Stimulated activated CD8-positive, alpha-beta memory T cell treated with anti-CD3 and anti-CD28 coated beads, Interleukin-12 subunit alpha, Interleukin-12 subunit beta, amount 100 ng/mL, for 24 hours (primary cell): ENCODE measurements around the gene NRG3.

ENCODE experiments used
- DNase-seq: peaks from one replicate; pipeline ENCODE4 v3.0.0-alpha.2; 2020; ENCODE audit errors: extremely low read depth

NRG3 gene

GRCh38 chr10:82089327-82089726, 214.3 kb downstream of the NRG3 start:
- DNase-seq, result no peak

GRCh38 chr10:82091413-82091812, 216.4 kb downstream of the NRG3 start:
- no peak for DNase-seq

DNA sequence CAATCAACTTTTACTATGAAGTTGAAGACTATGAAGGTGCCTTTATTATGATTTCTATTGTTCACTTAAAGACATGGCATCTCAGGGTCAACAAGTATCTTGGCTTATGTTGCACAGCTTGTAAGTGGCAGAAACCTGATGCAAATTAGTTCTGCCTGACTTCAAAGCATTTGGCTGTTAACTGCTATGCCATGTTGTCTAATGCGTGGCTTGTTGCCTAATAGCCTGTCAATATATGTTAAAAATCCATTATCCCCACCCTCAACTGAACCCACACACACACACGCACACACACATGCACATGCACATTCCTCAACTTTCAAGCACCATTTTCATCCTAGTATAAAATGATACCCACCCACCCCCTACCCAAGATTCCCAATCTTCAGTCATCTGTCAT, 217.1 kb downstream of the NRG3 start:
- DNase-seq, result no peak

DNA sequence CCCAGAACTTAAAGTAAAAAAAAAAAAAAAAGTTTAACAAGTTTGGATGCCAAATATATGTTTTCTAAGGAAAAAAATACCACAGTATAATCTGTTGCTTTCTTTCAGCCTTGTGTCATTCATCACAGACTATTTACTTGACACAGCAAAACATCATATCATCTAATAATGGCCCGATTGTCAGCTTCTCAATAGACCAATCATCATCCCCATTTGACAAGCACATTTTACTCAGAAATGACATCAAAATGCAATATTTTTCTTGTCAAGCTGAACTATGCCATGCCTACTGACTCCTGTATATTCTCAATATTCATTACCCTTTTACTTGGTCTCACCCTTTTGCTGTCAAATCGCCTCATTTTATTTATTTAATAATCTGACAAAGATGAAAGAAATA, 249.7 kb downstream of the NRG3 start:
- DNase-seq, result no peak

DNA sequence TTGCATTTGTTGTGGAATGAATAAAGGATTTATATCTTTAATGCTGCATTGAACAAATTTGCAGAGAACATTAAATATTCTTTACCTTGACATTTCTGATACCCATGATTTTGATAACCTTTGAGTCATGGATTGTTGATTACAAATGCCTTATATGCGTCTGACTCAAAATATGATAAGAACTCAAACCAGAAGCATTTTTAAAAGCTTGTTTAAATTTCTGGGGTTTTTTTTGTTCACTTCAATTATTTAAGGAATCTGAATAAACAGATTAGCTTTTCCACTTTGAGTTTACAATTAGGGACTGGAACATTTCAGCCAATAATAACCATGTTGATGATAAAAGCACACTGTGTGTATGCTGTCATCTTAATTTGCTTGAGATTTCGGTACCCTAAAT, 253.5 kb downstream of the NRG3 start:
- DNase-seq, result no peak

GRCh38 chr10:82136103-82136502, 261.1 kb downstream of the NRG3 start:
- DNase-seq, result no peak

DNA sequence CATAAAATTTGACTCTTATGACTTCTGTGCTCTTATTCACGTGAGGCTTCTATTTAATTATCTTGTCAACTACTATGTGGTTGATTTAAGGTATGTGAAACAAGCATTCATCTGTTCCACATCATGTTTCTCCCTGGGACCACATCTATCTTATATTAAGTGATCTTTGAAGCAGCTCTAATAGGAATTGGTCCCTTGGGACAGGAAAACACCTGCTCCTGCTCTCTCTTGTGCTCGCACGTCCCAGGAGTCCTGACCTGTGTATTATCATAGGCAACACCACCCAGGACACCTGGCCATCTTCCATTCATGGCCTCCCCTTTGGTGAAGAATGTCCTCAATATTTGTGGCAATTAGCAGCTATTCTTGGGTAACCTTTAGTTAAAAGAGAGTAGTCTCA, 269.2 kb downstream of the NRG3 start:
- no peak for DNase-seq

- no peak for DNase-seq
These were observed 273.8 kb downstream of the NRG3 start for GRCh38 chr10:82148764-82149163.

DNA sequence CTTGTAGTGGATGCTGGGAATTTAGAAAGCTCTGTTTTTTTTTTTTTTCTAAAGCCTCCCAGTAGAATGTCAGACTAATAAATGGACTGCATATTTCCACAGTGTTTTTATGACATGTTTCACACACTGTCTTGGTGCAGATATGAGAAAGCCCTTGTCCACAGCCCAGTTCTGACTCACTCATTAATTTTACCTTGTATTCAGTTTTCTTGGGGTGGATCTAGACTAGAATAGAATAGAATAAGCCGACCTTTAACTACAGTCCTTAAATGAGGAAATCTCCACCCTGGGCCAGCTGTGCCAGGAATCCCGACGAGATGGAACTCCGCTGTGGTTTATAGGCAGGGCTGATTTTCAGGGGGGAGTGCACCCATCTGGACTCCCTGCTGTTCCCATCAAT, 274.7 kb downstream of the NRG3 start:
- DNase-seq, result no peak

- no peak for DNase-seq
These were observed 275.3 kb downstream of the NRG3 start for GRCh38 chr10:82150123-82150900.

GRCh38 chr10:82160307-82160706, 285.3 kb downstream of the NRG3 start:
- no peak for DNase-seq

- no peak for DNase-seq
These were observed 286.3 kb downstream of the NRG3 start for GRCh38 chr10:82161264-82161663.

GRCh38 chr10:82162549-82163195, 287.7 kb downstream of the NRG3 start:
- DNase-seq, result no peak

DNA sequence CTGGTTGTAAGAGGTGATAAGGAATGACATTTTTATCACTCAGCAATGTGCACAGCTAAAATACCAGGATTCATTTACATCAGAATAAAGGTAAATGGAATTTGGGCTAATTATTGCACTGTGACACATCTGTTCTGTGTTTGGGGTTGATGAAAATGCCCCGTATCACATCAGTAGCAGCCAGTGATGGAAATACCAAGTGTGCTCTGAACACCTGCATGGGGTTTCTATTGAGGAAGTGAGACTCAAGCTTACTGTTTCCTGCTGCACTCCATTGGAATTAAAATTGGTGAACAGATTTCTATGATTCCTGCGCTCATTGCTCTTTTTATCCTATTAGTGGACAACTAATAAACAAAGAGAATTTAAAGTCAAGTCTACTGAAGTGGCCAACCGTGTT, 296.9 kb downstream of the NRG3 start:
- DNase-seq, result no peak

DNA sequence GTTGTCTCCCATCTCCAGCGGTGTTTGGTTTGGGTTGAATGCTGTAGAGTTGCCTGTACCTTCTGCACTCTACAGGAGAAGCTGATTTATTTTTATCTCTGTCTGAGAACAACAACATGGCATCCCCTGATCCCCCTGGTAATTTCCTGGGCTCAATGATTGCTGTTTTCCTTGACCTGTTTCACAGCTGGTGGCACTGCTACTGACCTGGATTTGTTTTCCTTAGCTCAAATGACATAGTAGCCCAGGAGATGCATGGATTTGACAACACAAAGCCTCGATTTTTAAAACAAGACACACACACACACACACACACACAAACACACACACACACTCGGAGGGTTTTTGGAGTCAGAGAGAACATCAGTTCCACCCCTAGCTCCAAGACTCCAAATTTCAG, 301.6 kb downstream of the NRG3 start:
- no peak for DNase-seq

DNA sequence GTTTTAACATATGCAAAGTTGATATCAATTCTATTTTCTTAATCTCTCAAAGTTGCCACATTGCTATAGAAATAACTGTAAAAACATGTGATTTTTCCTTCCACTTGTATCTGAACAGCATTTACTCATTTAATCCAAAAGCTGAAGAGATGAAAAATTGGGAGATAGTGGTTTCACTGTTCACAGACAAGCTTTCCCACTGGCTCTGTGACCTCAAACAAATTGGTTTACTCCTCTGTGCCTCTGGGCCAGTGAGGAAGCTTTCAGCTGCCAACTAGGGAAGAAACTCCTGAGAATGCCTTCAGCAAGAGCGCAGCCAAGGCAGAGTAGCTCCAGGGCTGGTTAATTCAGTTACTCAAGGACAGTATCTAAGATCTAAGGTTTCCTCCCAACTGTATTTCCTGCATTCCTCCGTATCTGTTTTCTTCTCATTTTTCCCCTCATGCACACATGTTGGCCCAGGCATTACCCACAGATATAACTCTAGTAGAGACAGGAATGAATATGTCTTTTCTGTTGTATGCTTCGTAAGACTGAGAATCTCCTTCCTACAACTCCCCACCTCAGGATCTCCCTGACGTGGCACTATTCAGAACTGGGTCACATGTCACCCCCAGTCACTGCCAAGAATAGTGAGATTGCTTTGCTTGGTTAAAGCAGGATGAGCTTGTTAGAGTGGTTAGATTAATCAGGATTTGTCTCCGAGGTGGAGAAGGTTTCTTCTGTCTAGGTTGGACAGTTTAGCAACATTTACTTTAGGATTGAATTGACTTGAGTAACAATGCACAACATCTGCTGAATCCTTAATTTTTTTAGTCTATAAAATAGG, 315.7 kb downstream of the NRG3 start:
- no peak for DNase-seq

DNA sequence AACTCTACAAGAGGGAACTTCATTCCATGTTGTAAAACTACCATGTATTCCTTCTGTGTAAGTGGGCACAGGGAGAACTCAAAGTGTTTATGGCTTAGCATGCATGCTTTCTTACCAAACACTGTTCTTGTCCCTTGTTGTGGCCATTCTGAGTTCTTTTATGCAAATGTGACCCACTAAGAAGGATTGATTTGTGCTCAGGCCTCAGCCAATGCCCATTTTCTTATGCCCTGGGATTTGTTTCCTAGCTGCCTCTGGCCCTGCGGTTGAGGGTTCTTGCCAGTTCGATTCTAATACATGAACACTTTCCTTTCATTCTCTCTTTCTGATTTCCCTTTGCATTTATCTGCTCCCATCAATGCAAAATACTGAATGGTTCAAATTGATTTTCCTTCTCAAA, 316.7 kb downstream of the NRG3 start:
- no peak for DNase-seq

DNA sequence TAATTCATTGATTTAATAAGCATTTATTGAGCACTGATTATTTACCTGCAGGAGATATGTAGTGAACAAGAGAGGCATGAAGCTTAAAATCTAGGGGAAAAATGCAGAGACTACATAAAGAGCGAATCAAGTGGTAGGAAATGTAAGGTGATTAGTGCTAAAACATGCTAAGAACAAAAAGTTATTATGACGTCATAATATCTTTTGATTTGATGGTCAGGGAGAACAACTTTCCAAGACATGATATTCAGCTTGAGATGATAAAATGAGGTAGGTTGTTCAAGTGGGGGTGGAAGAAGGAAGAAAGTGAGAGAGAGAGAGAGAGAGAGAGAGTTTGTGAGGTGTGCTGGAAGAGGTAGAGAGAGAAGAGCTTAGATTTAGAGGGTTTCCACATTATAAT, 317.7 kb downstream of the NRG3 start:
- no peak for DNase-seq

GRCh38 chr10:82194419-82194818, 319.4 kb downstream of the NRG3 start:
- no peak for DNase-seq

DNA sequence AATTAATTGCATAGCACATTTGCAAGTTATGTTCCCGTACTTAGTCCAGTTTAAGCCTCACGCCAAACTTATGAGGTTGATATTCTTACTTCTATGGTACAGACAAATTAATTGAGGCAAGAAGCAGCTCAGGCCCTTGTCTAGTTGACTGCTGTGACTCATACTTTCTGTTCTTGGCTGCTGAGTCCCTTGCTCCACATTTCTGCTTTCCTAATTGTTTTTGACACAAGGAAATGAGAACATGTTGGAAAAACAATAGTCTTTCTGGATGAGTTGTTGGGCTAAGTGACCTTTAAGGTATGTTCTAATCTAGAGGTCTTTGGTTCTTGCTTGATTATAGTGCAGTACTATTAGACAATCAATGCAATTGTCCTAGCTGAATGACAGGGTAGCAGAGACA, 331.8 kb downstream of the NRG3 start:
- no peak for DNase-seq

- no peak for DNase-seq
These were observed 333.7 kb downstream of the NRG3 start for GRCh38 chr10:82208726-82209125.

DNA sequence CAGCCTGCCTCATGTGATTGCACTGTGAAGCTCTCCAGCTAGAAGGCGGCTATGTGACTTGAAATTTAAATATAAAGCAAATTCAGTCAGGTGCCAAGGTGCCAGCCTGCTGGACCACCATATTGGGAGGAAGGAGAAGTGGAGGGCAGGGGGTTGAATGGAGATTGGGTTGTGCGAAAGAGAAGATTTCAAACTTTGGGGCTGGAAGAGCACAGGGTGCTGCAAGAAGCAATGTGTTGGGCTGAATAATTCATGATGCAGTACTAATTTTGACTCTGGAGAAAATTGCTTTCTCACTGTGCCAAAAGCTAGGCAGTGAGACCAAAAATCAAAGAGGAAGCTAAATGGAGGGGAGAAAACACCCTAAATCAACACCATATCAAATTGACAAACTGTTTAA, 335.3 kb downstream of the NRG3 start:
- DNase-seq, result no peak

- no peak for DNase-seq
These were observed 336.4 kb downstream of the NRG3 start for GRCh38 chr10:82211346-82211745.
